Uterus (tissue), 2 donors: ENCODE data around the gene PELI2.

Experiments used
- CTCF ChIP-seq, 4 experiments: fragments of 200-600 bp in 2 of 4; fragments of 450-650 bp in 2 of 4; sonication (generic) in 2 of 4; IDR thresholded peaks; one replicate each; pipeline ENCODE4 v1.5.1; 2016 to 2019; ENCODE audit warnings: antibody characterized with exemption in 4 of 4, mild to moderate bottlenecking in 2 of 4, moderate library complexity in 1 of 4
- POLR2A ChIP-seq, 2 donors: fragments of 450-650 bp; IDR thresholded peaks; one replicate each; pipeline ENCODE4 v1.6.1; 2016; ENCODE audit warnings: antibody characterized with exemption in 2 of 2, mild to moderate bottlenecking in 1 of 2, moderate library complexity in 1 of 2

DNA sequence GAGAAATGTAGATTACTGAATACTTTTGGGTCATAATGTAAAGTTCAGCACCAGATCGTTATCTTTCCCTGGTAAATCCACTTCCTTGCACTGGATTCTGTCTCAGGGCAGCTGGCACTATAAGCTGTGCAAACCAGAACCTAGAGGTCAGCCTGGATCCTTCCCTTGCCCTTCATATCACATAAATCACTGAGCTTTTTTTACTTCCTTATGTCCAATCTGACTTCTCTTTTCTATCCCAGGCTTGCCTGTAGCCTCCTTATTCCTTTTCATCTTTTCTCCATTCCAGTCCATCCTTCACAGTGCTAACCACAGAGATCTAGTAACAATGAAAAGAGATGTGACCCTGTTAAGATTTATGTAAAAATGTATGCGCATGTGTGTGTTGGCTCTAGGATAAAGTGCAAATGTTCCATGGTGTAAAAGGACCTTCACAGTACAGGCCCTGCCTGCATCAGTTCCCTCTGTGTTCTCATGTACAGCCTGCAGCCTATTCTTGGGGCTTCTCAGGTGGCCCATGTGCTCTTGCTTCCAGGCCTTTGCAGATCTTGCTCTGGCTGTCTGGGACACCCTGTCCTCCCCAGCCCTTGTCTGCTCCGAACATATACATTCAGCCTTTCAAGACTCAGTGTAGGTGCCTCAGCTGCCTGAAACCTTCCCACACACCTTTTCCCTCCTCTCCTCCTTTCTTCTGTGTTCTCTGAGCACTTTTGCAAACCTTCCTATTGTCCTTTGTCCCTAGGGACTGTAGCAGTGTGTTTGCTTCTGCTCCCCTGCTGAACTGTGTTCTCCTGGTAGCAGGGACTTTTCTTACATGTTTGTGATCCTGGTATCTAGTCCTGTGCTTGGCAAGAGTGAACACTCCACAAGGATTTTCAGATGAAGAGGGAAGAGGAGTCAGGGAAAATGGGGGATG, 30.0 kb downstream of the PELI2 start:
- TF ChIP-seq CTCF (IDR thresholded peaks at IDR 0.05): no peak
- no peak for TF ChIP-seq POLR2A (IDR thresholded peaks at IDR 0.05)
